Cardiac muscle cell (in vitro differentiated cells and primary cell): ENCODE data around the gene VAMP2. TPM values are rescaled to one million over a fixed set of nuclear protein-coding genes. Genes with fewer than 3 reads are reported as not detected.
A peak's percentile ranks its signal among the peaks of the same experiment; 100 is the strongest.

Source experiments
- DNase-seq, 2 donors: peaks; one replicate each; pipeline versions ENCODE4 v3.0.0 to v3.0.0-alpha.2; 2010 to 2017; ENCODE audit warnings: low read depth in 1 of 2, low spot score in 1 of 2
- H3K27ac ChIP-seq: fragments of 200-600 bp; sonication (generic); 2 replicates; pipeline ENCODE4 v1.5.1; 2016
- H3K27me3 ChIP-seq: fragments of 200-600 bp; sonication (generic); 2 replicates; pipeline ENCODE4 v1.6.0; 2016; ENCODE audit warnings: control low read depth
- H3K36me3 ChIP-seq: fragments of 200-600 bp; sonication (generic); 2 replicates; pipeline ENCODE4 v1.5.1; 2016; ENCODE audit warnings: control low read depth
- H3K4me1 ChIP-seq: fragments of 200-600 bp; sonication (generic); 2 replicates; pipeline ENCODE4 v1.8.1; 2017; ENCODE audit warnings: low read depth, mild to moderate bottlenecking, mixed run types
- H3K4me3 ChIP-seq: fragments of 200-600 bp; sonication (generic); 2 replicates; pipeline ENCODE4 v1.5.1; 2016; ENCODE audit warnings: mild to moderate bottlenecking
- H3K9me3 ChIP-seq: fragments of 200-600 bp; sonication (generic); 2 replicates; pipeline ENCODE4 v1.5.1; 2017; ENCODE audit warnings: low read depth, mild to moderate bottlenecking, control low read depth
- polyA plus RNA-seq: library from polyadenylated mRNA; unstranded; fragments of >200 nt; fragmentation: Nextera tagmentation; extraction: Ambion mirVana; gene quantifications from 2 replicates; pipeline ENCODE4 v1.2.1, GENCODE V29; 2016
- total RNA-seq: library from RNA; depleted of rRNA; stranded (reverse); fragments of >200 nt; gene quantifications from 2 replicates; pipeline ENCODE4 v1.2.3, GENCODE V29; 2016
- TF ChIP-seq, protein P1 (sequence below): IDR thresholded peaks from 2 replicates; pipeline ENCODE4 v1.5.1; 2012; ENCODE audit warnings: low read depth, mild to moderate bottlenecking, low read length

Gene VAMP2
- total and polyA plus RNA-seq, 2 experiments from 2014 or later = 35.7 to 102 TPM

DNA sequence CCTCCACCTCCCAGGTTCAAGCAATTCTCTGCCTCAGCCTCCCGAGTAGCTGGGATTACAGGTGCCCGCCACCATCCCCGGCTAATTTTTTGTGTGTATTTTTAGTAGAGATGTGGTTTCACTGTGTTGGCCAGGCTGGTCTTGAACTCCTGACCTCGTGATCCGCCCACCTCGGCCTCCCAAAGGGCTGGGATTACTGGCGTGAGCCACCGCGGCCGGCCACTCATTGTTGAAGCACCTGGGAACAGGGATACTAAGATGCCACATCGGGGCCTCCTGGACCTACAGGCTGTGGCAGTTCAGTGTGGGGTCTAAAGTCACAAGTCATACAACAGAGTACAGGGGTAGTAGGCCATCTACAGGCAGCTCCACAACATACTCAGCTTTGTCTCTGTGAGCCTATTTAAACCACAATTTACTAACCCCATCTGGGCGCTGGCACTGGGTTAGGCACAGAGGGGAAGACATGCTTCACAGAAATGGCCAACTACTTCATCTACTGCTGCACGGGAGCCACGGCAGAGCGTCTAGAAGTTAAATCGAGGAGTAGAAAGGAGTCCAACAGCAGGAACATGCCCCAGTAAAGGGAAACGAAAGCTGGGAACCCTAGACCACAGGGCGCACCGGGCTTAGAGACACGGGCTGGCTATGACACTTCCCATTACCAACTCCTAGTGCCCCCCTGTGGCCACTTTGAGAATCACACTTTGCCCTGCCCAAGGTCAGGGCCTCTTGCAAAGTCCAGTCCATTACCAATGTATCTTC lies 4.3 kb downstream of the VAMP2 start:
- Histone ChIP-seq H3K27ac (peak overlapping the region; percentile 8), H3K4me3 (no peak overlapping the region), H3K4me1 (peaks cover 19% of the 10 kb centered on the region), H3K36me3 (peaks cover 5% of the 10 kb centered on the region), H3K27me3 (no peaks in the 10 kb centered on the region), H3K9me3 (no peaks in the 10 kb centered on the region)
- DNase-seq = peak; percentile 90 to 93
- TF ChIP-seq, protein P1, sequence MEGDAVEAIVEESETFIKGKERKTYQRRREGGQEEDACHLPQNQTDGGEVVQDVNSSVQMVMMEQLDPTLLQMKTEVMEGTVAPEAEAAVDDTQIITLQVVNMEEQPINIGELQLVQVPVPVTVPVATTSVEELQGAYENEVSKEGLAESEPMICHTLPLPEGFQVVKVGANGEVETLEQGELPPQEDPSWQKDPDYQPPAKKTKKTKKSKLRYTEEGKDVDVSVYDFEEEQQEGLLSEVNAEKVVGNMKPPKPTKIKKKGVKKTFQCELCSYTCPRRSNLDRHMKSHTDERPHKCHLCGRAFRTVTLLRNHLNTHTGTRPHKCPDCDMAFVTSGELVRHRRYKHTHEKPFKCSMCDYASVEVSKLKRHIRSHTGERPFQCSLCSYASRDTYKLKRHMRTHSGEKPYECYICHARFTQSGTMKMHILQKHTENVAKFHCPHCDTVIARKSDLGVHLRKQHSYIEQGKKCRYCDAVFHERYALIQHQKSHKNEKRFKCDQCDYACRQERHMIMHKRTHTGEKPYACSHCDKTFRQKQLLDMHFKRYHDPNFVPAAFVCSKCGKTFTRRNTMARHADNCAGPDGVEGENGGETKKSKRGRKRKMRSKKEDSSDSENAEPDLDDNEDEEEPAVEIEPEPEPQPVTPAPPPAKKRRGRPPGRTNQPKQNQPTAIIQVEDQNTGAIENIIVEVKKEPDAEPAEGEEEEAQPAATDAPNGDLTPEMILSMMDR = peak; percentile 80

DNA sequence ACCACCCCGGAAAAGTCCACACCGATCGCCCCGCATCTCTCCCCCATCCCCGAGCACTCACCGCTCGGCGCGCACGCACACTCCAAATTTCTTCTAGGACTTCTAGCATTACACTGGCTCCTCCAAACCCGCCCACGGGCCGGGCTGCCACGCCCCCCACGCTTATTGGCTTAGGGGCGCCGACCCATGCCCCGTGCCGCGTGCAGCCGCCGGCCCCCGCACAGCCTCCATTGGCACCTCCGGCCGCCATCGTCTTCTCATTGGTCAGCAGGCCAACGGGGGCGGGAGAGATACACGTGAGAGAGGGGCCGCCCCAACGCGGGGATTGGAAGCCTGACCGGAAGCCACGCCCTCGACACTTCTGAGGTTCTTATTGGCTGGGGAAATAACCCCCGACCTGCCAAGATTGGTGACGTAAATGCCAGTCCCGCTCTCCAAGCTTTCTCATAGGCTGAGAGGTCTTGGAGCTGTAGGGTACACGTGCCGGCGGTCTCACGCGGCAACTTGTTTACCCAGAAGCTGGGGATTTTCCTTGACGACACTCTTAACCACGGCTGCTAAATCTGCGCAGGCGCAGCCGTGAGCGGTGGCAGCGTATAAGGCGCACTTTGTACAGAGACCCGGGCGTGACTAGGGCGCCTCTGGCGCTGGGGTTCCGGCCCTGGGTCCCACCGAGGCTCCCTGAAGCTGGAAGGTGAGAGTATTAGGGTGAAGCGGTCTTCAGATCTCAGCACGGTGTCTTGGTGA lies 6.3 kb downstream of the VAMP2 start:
- DNase-seq = peak; percentile 100
- no peaks in the 10 kb centered on the region for H3K27me3 ChIP-seq
- peak overlapping the region; percentile 42 for H3K4me3 ChIP-seq
- H3K27ac ChIP-seq = peak overlapping the region; percentile 98
- no peaks in the 10 kb centered on the region for H3K9me3 ChIP-seq
- TF ChIP-seq, protein P1 = no peak
- peaks cover 3% of the 10 kb centered on the region for H3K36me3 ChIP-seq
- H3K4me1 ChIP-seq = peaks cover 21% of the 10 kb centered on the region

DNA sequence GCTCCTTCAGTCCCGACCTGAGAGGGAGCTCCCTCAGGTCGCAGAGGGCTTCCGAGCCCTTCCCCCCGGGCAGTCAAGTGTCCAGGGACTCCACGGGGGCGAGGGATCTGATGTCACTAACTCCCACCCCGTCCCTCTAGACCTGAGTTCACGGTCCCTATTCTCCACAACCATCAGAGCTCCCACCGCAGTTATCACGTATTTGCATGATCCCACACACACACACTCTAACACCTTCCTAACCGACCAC lies 6.8 kb downstream of the VAMP2 start:
- Histone ChIP-seq H3K36me3 (no peaks in the 10 kb centered on the region), H3K9me3 (no peaks in the 10 kb centered on the region), H3K4me3 (peak overlapping the region; percentile 42), H3K4me1 (peaks cover 21% of the 10 kb centered on the region), H3K27me3 (no peaks in the 10 kb centered on the region), H3K27ac (peak overlapping the region; percentile 88)
- TF ChIP-seq, protein P1 = no peak
- DNase-seq = peak in 1 of 2 donors; percentile 45

DNA sequence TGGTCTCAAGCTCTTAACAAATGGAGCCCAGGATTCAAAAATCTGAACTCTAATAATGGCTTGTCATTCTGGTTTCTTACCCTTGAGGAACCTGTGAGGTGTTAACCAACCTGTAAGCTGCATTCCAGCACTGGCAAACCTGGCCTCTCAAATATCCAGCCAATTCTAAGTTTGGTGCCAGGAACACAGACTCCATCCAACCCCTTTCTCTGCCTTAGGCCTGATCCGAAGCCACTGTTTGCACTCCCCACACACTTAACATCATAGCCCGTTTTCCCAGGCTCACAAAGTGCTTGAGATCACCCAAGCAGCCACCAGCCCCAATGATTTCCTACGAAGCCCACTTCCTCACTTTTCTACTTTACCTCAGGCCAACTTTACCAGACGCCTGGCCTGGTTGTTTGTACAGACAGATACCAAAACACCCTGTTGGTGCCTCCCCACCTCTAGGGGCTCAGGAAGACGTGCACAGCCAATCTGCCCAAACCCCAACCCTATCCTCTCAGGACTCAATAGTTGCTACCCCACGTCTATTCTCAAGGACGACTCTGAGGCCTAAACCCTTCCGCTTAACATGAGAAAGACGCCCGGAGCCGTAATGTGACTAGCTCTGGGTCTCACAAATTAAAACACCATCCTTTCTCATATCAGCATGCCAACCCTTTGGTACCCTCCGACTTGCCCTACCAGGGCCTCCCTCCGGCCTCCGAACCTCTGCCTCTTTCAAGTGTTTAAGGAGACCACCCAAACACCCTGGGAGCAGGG lies 7.3 kb downstream of the VAMP2 start:
- TF ChIP-seq, protein P1 = no peak
- DNase-seq = no peak
- Histone ChIP-seq H3K4me3 (peak overlapping the region; percentile 42), H3K27me3 (no peaks in the 10 kb centered on the region), H3K4me1 (peaks cover 26% of the 10 kb centered on the region), H3K36me3 (no peaks in the 10 kb centered on the region), H3K9me3 (no peaks in the 10 kb centered on the region), H3K27ac (peak overlapping the region; percentile 88)

DNA sequence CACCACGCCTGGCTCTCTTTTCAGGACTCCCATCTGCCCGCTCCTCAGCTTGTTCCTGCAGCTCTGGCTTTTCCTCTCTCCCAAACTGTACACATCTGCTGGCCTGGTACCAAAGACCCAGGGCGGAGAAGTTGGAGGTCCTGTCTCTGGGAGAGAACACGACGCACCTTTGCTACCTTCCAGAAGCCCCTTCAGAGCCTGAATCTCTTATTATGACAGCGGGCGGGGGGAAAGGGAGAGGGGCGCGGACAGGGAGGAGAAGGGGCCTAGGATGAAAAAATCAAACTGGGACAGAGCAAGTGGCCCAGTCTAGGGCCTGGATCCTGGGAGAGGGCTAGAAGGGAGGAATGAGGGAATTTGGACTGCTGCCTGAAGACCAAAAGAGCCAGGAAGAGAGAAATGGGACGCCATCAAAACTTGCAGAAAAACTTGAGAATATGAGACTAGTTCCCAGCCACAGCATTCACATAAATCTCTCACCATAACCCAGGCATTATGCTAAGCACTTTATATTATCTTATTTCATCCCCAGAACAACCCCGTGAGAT lies 8.1 kb downstream of the VAMP2 start:
- TF ChIP-seq, protein P1 = no peak
- Histone ChIP-seq H3K36me3 (peaks cover 4% of the 10 kb centered on the region), H3K9me3 (no peaks in the 10 kb centered on the region), H3K4me3 (peak overlapping the region; percentile 42), H3K4me1 (peaks cover 34% of the 10 kb centered on the region), H3K27me3 (no peaks in the 10 kb centered on the region), H3K27ac (peak overlapping the region; percentile 88)
- DNase-seq = no peak
